Measurements from ENCODE around the gene OR10J1.
"Not testable (repeated sequence)": the region's sequence is repeated elsewhere in the genome, so short reads cannot be mapped to it uniquely, and the experiment has no call there.

OR10J1 gene, protein sequence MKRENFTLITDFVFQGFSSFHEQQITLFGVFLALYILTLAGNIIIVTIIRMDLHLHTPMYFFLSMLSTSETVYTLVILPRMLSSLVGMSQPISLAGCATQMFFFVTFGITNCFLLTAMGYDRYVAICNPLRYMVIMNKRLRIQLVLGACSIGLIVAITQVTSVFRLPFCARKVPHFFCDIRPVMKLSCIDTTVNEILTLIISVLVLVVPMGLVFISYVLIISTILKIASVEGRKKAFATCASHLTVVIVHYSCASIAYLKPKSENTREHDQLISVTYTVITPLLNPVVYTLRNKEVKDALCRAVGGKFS

GRCh38 chr1:159439422-159439821, at the start of gene OR10J1:
OR10J1 (plus strand) TSS chr1:159439722; CDS start chr1:159439792, 70 bp downstream.
- DNase-seq (ENCODE audit: extremely low read depth in 1 of 2, low read depth in 1 of 2): no peak

- no peak for DNase-seq (ENCODE audit: extremely low read depth in 1 of 2, low read depth in 1 of 2)
Measured at GRCh38 chr1:159406821-159407220, 32.7 kb upstream of the OR10J1 start.

DNA sequence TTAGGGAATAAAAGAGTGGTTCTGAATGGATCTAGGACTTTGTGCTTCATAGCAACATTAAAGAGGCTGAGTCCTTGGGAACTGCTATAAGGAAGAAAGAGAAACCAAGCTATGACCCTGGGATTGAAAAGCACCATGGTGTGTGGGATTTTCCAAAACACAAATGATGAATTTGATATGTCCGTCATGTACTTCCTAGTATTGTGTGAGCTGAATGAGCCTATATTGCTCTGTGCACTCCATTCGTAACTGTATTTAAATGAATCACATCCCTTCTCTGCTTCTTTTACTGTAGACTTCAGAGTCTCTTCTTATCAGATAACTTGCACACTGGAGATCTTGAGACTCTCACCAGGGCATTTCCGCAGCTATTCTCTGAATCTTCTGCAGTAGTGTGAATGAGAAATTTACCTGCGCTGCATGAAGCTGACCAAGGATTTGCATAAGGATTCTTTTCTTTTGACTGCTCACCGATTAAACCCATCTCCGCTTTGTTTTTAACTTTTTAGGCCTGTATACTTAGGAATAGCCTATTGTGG, 30.6 kb upstream of the OR10J1 start:
- DNase-seq (ENCODE audit: extremely low read depth in 1 of 2, low read depth in 1 of 2): no peak

DNA sequence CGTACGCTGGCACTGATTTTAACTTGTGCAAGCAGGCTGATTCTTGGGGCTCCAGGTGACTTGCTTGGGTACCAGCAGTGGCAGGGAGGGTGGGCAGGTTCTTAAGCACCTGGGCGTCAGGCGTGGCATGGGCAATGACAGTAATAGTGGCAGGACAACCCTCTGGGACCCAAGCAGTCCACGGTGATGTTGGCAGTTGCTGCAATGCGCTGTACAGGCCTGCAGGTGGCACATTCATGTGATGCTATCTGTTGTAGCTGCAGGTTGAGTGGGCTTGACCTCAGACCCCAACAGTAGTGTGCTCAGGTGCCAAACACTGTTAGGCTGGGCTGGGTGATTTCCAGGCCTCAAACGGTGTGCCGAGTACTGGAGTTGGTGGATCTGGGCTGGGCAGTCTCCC, 17.7 kb upstream of the OR10J1 start:
- no peak for DNase-seq (ENCODE audit: extremely low read depth in 1 of 2, low read depth in 1 of 2)

- no peak for DNase-seq (ENCODE audit: extremely low read depth in 1 of 2, low read depth in 1 of 2)
Measured at GRCh38 chr1:159428536-159428935, 11.0 kb upstream of the OR10J1 start.

DNA sequence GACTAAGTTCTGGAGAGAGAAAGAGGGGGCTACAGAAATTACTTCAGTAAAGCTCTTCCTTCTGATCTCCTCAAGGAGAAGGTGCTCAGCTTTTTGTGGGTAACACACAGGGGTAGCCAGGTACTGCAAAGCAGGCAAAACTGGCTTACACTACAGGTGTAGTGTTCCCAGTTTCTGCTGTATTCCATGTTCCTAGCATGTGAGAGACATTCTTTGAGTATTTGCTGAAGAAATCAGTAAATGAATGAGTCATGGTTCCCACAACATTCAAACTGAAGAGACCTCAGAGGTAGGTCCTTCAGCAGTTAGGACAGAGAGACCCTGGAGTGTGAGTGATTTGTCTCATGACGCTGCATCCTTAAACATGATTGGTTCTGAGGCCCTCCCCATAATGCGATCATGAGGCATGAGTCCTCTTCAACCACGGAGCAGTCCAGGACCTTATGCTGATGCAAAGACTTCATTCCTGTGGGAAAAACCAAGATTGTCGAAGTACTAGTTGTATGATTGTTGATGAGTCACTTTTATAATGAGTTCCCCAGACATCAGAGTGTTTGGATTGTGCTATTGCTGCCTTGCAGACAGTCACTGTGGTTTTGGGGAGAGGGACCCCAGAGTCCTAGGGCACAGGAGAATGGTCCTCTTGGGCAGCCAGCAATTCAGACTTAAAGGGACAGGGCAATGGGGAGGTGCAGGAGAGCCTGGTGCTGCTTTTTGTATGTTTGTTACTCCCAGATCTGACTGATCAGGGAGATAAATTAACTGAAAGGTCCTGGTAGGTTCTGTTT, 10.3 kb upstream of the OR10J1 start:
- DNase-seq (ENCODE audit: extremely low read depth in 1 of 2, low read depth in 1 of 2): no peak

DNA sequence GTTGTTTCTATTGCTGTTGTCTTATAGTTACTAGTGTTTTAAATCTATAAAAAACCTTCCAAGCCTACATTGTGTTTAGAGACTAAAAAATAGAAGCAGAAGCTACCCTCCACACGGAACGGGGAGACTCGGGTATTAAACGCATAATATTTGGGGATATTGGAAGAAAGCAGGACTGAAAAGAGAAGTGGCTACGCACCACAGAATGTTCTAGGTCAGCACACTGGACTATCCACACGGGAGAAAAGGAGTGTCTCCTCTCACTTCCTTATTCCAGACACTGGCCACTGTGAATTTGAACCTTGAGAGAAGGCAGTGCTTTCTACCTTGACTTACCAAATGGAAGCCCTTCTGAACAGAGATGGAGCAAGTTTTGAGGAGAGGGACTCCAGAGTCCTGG, 8.5 kb upstream of the OR10J1 start:
- no peak for DNase-seq (ENCODE audit: extremely low read depth in 1 of 2, low read depth in 1 of 2)

DNA sequence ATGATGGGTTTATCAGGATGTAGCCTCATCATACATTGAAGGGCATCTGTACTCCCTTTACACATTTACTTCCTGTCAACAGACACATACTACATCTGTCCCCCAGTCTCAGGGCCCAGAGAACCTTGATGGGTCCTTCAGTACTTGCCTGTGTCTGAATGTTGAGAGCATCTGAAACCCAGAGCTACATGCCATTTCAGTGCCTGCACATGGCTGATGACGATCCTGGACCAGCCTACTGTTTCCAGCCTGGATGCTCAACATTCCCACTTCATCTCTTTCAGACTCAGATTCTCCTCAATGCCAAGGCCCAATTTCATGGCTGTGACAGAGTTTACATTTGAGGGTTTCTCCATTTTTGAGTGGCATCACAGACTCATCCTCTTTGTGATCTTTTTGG, 7.6 kb upstream of the OR10J1 start, which contains the start of gene OR10J4:
OR10J4 (plus strand) TSS at position 301 of the 400 bp plus-strand sequence.
- no peak for DNase-seq (ENCODE audit: extremely low read depth in 1 of 2, low read depth in 1 of 2)

DNA sequence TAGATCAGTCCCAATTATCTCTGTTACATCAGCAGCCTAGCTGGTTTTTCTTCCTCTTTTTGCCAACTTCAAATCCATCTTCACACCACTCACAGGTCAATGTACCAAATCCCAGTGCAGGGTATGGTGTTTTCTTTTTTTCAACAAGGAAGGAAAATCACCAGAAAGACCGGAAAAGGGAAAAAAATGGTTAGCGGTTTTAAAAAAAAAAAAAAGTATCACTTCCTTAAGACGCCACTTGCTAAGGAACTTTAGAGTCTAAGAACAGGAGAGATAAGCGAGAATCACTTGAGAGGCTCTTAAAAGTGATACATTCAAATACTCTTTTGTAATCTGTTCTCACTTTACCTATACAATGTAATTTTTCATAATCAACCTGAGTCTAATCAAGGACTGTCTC, 3.1 kb upstream of the OR10J1 start:
- DNase-seq (ENCODE audit: extremely low read depth in 1 of 2, low read depth in 1 of 2): no peak

DNA sequence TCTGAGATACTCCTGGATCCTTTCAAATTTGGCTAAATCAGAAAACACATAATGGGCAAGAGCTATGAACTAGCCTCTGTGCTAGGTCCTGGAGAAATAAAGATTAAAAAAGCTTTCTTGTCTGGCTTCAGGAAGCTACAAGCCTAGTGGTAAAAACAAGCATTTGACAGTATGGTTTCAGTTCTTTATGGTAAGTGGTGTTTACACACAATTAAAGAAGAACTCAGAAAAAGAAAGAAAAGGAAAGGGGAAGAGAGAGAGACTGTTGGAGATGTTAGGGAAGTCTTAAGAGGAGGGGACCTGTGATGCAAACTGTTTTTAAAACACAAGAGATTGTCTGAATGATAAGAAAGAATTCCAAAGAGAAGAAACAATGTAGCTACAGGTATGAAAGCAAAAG, 1.8 kb downstream of the OR10J1 start:
- DNase-seq (ENCODE audit: extremely low read depth in 1 of 2, low read depth in 1 of 2): no peak

- DNase-seq (ENCODE audit: extremely low read depth in 1 of 2, low read depth in 1 of 2): no peak
Measured at GRCh38 chr1:159442428-159442827, 2.9 kb downstream of the OR10J1 start.

GRCh38 chr1:159443066-159443750, 3.7 kb downstream of the OR10J1 start:
- DNase-seq (ENCODE audit: extremely low read depth in 1 of 2, low read depth in 1 of 2): no peak

- DNase-seq (ENCODE audit: extremely low read depth in 1 of 2, low read depth in 1 of 2): no peak
Measured at GRCh38 chr1:159444511-159444910, 5.0 kb downstream of the OR10J1 start.

GRCh38 chr1:159448181-159448580, 8.7 kb downstream of the OR10J1 start:
- DNase-seq (ENCODE audit: extremely low read depth in 1 of 2, low read depth in 1 of 2): no peak

DNA sequence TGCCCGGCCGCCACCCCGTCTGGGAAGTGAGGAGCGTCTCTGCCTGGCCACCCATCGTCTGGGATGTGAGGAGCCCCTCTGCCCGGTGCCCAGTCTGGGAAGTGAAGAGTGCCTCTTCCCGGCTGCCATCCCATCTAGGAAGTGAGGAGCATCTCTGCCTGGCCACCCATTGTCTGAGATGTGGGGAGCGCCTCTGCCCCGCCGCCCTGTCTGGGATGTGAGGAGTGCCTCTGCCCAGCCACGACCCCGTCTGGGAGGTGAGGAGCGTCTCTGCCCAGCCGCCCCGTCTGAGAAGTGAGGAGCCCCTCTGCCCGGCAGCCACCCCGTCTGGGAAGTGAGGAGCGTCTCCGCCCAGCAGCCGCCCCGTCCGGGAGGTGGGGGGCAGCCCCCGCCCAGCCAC, 10.1 kb downstream of the OR10J1 start:
- not testable (repeated sequence) for DNase-seq (ENCODE audit: extremely low read depth in 1 of 2, low read depth in 1 of 2)

DNA sequence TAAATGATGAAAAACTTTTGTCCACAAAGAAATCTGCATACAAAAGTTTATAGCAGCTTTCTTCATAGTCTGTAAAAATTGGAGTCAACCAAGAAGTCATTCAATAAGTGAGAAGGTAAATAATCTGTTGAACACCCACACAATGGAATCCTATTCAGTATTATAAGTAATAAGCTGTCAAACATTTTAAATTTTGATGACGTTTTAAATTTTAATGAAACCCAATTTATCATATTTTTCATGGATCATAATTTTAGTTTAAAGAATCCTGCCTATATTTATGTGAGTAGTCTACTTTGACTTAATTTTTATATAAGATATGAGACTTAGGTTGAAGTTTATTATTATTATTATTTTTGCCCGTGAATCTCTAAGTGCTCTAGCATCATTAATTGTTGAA, 20.0 kb downstream of the OR10J1 start:
- no peak for DNase-seq (ENCODE audit: extremely low read depth in 1 of 2, low read depth in 1 of 2)

DNA sequence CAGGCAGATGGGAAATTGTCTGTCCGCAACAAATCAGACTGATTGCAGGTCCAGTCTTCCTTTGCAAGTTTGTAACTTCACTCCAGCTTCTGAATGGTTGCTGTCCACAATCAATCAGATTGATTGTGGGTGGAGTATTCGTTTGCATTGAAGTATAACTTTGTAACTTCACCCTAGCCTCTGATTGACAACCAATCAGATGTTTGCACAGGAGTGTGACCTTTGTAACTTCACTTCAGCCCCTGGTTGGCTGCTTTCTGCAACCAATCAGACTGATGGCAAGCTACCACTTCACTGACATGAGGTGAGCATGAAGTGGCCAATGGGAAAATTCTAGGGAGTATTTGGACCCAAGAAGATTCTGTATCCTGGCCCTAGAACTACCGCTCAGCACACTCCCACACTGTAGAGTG, 25.7 kb downstream of the OR10J1 start:
- DNase-seq (ENCODE audit: extremely low read depth in 1 of 2, low read depth in 1 of 2): no peak

DNA sequence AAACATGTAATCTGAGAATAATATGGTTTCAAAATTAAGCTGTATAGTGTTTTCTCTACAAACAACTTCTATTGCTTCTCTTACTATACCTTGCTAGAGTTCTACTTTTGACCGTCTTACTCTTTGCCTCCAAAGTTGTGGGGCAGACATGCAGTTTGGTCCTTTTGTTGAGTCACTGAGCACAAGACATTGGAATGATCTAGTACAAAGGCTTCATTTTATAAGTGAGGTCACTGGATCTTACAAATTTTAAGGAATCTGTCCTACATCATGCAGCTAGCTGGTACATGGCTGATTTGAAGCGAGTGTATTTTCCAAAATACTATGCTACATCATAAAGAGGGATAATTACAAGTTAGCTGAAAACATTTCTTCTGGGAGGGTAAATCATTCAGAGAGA, 28.8 kb downstream of the OR10J1 start:
- no peak for DNase-seq (ENCODE audit: extremely low read depth in 1 of 2, low read depth in 1 of 2)

GRCh38 chr1:159469921-159470533, 30.5 kb downstream of the OR10J1 start:
- no peak for DNase-seq (ENCODE audit: extremely low read depth in 1 of 2, low read depth in 1 of 2)

GRCh38 chr1:159473335-159473734, 33.8 kb downstream of the OR10J1 start:
- no peak for DNase-seq (ENCODE audit: extremely low read depth in 1 of 2, low read depth in 1 of 2)

DNA sequence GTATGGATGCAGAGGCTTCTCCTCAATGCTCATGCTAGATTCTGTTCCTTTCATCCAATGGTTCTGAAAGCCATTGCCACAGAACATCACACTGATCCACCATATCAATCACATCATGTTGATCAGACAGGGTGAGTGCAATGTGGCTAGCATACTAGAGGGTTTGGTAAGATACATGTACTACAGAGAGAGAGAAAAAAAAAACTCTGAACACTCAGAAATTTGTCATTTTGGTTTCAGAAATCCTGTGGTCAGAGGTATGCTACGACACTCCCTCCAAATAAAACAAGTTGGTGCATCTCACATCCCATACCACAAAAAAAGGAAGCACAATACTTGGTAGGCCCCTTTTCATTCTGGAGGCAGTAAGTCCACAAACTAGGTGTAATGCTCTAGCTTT, 35.4 kb downstream of the OR10J1 start:
- DNase-seq (ENCODE audit: extremely low read depth in 1 of 2, low read depth in 1 of 2): no peak

Data from activated CD8-positive, alpha-beta memory T cell treated with anti-CD3 and anti-CD28 coated beads for 1 hour (primary cell).